NCI-H2029 treated with DMSO at 0.1 percent for 48 hours (cell line): Measurements from ENCODE around the gene CELSR2.
"Not testable (repeated sequence)": the region's sequence is repeated elsewhere in the genome, so short reads cannot be mapped to it uniquely, and the experiment has no call there.

Experiments
- DNase-seq: peaks from one replicate; lab custom pipeline; 2025; lab: John Stamatoyannopoulos, UW

CELSR2 gene, protein sequence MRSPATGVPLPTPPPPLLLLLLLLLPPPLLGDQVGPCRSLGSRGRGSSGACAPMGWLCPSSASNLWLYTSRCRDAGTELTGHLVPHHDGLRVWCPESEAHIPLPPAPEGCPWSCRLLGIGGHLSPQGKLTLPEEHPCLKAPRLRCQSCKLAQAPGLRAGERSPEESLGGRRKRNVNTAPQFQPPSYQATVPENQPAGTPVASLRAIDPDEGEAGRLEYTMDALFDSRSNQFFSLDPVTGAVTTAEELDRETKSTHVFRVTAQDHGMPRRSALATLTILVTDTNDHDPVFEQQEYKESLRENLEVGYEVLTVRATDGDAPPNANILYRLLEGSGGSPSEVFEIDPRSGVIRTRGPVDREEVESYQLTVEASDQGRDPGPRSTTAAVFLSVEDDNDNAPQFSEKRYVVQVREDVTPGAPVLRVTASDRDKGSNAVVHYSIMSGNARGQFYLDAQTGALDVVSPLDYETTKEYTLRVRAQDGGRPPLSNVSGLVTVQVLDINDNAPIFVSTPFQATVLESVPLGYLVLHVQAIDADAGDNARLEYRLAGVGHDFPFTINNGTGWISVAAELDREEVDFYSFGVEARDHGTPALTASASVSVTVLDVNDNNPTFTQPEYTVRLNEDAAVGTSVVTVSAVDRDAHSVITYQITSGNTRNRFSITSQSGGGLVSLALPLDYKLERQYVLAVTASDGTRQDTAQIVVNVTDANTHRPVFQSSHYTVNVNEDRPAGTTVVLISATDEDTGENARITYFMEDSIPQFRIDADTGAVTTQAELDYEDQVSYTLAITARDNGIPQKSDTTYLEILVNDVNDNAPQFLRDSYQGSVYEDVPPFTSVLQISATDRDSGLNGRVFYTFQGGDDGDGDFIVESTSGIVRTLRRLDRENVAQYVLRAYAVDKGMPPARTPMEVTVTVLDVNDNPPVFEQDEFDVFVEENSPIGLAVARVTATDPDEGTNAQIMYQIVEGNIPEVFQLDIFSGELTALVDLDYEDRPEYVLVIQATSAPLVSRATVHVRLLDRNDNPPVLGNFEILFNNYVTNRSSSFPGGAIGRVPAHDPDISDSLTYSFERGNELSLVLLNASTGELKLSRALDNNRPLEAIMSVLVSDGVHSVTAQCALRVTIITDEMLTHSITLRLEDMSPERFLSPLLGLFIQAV (N-terminal part only)

DNA sequence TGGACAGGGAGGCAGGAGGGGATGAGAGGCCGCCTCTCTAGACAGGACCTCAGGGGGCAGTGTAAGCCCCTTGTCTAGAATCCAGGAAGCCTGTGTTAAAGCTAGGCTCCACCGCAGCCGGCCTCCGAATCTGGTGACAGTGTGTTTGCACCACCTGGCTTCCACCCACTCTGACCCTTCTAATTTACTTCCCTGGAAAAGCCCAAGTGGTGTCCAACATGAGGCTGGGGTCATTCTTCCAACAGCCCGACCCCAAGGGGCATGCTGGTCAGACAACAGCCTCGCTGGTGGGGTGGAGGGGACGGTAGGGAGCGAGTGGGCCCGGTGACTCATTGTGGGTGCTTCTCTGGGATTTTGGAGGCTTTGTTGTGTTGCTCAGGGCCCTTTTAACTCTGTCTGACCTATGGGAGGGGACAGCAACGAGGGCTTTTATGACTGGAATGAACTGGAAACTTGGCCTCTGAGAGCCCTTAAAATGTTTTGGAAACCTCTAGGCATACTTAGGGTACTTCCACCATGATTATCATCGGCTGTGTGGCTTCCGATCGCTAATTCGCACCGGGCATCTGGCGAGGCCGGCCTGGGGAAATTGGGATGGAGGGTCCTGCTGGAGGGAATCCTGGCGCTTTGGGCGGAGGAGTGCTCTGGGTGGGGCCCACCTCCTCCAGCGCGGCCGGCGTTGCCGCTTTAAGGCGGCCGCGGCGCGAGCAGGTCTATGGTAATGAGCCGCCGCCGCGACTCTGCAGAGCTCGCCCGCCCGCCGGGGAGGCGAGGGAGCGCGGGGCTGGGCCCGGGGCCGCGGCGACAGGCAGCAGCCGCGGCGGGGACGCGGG is at the start of gene CELSR2:
TSS of gene CELSR2 (plus strand) at position 743 of the 833 bp plus-strand sequence. CDS start 541 bp downstream, outside the sequence.
- no peak for DNase-seq

DNA sequence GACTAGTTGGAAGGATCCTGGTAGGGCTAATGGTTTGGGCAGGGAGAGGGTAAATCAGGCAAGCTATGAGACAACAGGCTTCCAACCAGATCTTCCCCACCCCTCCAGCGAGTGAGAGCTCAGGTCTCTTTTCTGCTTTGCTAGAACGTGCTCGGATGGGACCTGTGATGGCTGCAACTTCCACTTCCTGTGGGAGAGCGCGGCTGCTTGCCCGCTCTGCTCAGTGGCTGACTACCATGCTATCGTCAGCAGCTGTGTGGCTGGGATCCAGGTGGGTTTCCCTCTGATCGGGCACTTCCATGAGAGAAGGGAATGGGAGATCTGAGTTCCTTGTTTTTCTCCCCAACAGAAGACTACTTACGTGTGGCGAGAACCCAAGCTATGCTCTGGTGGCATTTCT is 49.6 kb upstream of the CELSR2 start:
- DNase-seq = no peak

DNA sequence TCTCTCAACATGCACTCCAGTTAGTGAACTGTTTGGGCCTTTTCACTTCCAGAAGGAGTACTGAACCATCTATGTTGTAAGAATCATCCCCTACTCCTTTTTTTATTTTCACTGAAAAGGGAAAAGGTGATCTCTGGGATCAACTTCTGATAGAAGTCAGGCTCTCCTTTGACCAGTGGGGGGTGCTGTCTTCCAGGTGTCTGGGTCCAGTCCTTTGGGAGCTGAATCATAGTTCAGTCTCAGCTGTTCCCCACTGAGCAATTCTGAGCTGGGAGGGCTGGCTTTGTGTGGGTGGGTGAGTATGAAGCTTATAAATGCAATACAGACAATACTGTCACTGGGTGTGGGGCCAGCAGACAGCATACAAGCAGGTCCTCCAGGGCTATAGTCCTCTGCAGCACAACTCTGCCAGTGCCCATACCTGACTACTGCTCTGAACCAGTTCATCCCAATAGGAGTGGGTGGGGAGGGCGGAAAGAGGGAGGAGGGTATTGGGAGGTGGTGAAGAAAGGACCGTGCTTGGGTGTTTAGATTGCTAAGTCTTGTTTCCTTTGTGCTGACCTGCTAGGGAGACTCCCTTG is 48.1 kb upstream of the CELSR2 start:
- DNase-seq = no peak

DNA sequence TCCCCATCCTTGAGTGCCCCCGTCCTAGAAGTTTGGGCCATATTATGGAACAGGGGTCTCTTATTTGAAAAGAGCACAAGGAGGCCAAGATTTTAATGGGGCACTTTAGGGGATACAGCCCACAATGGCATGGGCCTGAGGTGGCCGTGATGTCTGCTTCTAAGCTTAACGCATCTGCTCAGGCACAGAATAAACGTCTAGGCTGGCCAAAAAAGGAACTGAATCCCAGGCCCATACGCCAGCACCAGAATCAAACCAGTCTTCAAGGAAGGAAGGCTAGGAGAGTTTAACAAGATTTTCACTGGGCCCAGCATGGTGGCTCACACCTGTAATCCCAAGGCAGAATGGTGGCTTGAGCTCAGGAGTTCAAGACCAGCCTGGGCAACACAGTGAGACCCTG is 44.9 kb upstream of the CELSR2 start:
- no peak for DNase-seq

DNA sequence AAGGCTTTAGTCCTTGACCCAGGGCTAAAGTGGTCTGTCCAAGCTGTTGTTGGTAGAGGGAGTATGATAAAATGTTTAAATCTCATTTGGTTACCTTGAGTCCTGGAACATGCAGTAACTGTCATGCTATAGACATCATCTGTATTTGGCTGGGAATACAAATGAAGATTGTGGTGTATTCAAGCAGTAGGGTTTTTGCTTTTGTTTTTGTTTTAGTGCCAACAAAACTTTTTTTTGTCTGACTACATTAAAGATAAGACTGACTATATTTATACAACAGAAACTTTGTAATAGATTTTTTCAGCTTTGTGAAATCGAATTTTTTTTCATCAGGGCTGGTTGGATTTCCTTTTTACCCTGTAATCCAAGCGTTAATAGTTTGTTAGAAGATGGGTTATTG is 43.0 kb upstream of the CELSR2 start:
- no peak for DNase-seq

DNA sequence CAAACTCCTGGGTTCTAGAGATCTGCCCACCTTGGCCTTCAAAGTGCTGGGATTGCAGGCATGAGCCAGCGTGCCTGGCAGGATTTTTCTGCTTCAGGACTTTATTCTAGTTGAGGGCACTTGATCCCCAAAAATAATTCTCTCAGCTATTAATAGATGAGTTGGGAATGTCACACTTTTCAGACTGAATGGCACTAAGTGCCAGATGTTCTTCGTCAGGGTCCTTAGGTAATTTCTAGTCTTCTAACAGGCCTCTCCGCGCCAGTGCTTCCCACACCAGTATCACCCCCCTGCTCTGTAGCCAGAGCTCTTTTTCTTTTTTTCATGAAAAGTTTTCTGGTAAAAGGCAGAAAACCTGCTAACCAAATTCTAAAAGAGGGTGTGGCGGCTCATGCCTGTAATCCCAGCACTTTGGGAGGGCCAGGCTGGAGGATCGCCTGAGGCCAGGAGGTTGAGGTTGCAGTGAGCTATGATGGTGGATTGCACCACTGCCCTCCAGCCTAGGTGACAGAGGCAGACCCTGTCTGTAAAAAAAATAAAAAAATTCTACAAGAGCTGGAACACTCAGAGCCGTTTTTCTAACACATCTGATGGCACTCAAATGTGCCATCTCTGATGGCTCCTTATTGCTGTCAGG is 41.8 kb upstream of the CELSR2 start:
- DNase-seq = no peak

DNA sequence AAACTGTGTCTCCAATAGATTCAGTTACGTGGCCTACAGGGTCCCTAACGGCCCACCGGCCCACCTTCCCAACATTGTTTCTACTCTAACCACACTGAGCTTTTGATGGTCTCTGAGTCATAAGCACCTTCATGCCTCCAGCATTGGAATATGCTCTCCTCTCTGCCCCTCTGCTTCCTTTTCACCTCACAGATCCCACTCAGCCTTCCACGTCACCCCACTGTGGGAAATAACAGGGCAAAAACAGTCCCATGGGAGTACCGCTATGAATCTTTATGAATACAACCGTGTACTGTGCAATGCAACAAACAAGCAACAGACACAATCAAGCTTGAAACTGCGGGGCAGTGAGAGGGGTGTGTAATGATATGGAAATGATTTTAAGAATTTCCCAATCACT is 40.9 kb upstream of the CELSR2 start:
- DNase-seq = no peak

DNA sequence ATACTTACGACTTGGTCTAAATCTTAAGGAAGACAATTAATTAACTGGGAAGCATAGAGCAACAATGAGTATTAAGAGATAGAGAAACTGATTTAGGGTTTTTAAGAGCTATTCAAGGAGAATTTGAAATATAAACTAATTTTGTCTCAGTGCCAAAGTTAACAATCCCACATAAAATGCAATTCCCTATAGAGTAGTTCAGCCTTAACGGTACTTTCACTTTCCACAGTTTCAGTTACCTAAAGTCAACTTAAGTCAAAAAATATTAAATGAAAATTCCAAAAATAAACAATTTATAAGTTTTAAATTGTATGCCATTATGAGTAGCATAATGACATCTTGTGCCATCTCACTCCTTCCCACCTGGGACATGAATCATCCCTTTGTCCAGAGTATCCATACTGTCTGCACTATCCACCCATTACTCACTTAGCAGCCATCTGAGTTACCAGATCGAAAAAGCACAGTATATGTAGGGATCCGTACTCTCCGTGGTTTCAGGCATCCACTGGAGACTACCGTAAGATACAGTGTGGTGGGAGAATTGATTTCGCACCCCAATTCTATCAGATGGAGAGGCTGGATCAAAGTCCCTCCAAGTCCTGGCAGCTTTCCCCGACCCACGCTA is 40.4 kb upstream of the CELSR2 start:
- no peak for DNase-seq

DNA sequence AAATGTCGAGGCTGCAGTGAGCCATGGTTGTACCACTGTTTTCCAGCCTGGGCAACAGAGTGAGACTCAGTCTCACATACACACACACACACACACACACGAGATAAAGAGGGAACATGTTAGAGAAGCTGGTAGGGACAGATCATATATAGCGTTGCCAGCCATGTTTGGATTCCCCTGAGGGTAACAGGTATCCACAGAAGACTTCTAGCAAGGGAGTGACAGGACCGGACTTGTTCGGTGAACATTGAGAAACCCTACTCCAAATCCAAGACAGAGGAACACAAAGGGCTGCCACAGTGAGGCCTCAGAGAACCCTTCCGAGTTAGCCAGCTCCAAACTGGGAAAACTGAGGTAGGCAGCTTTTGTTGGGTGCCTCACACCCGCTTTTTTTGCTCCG is 39.3 kb upstream of the CELSR2 start:
- no peak for DNase-seq

DNA sequence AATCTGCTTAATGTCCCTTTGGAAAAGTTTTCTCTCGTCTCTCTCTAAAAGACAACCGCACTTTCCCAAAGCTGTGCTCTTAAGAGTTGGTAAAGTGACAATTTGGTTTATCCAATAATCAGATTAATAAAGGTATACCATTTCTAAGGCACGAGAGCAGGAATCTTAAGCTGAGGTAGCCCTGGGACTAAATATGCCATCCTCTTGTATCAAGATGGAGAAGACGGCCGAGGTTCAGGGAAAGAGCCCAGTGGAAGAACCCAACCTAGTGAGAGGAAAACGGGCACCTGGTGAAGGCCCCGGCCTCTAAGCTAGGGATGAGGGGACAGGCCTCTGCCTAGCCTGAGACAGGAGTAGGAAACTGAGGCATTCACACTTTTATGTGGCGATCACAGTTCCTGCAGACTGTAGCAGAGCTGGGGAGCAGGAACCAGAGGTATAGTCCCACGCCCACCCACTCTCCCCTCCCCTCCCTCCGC is 36.0 kb upstream of the CELSR2 start:
- DNase-seq = no peak

DNA sequence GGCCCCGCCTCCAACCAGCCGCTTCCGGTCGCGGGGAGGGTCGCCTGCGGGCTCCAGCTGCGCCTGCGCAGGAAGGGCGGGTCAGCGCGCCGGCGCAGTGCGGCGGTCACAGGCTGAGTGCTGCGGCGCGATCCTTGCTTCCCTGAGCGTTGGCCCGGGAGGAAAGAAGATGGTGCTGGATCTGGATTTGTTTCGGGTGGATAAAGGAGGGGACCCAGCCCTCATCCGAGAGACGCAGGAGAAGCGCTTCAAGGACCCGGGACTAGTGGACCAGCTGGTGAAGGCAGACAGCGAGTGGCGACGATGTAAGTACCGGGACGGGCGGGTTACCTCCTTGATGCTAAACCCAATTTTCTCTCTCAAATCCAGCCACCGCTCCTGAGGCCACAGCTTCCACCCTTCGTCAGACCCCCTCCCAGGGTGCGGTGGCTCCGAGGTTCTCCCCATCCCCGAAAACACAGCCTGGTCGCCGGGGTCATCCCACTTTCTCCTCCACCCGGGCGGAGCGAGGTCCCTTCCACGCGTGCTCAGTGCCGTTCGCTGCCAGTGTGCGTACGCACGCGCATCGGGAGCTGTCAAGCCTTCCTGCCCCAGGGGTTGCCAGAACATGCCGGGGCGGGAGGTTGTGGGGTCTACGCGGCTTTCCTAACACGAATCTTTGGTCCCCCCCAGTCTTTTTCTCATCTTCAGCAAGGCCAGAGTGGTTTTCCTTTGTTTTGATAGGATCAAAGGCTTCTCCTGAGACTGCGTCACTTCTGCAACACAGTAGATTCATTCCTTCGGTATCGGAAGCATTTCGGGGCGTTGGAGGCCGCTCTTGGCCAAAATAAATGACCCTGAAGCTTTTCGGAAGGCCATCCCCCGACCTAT is 35.3 kb upstream of the CELSR2 start, which contains the start of gene SARS1:
TSS of gene SARS1 (plus strand) at position 95 of the 870 bp plus-strand sequence. CDS start at position 170, 75 bp downstream.
- DNase-seq = peak; percentile 58

DNA sequence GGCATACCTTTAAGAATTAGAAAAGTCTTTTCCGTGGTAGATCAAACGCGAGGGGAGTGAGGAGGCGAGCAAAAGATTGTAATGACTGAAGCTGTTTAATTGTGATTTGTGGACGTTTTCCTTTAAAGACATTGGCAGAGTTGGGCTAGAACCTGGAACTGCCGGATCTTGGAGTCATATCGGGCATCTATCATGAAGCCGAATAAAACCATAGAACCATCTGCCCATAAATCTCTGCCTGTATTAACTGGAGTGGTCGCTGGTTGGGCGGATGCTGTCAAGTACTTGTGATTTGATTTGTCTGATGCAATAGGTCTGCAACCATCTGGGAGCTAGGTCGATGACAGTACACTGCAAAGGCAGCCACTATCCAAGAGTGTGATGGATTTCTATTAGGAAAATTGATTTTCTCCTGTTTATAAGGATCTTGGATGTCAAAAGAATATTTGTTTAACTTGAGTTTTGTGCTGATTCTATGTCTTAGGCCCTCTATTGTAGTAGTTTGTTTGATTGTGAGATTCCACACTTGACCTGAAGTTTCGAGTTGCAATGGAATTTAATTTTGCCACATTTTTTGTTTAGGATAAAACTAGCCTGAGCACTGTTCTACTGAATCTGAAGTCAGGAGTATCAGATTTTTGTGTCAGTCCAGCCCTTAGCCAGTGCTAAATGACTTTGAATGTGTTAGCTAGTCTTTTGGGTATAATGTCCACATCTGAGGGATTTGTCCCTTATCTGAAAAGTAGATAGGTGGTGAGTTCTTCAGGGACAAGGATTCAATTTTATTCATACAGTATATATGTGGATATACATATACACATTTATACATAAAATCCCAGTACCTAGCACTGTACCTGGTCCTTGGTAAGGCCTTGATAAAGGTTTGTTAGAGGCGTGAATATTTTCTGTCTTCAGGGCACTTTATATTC is 34.4 kb upstream of the CELSR2 start:
- DNase-seq = peak; percentile 45

DNA sequence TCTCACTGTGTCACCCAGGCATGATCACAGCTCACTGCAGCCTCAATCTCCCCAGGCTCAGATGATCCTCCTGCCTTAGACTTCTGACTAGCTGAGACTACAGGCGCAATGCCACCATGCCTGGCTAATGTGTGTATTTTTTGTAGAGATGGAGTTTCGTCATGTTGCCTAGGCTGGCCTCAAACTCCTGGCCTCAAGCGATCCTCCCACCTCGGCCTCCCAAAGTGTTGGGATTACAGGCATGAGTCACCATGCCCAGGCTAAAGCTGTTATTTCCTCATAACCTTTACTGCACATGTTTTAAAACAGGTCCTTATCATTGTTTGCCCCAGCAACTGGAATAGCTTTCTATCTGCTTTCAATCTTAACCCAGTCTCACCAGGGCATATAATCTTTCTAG is 32.7 kb upstream of the CELSR2 start:
- DNase-seq = no peak

DNA sequence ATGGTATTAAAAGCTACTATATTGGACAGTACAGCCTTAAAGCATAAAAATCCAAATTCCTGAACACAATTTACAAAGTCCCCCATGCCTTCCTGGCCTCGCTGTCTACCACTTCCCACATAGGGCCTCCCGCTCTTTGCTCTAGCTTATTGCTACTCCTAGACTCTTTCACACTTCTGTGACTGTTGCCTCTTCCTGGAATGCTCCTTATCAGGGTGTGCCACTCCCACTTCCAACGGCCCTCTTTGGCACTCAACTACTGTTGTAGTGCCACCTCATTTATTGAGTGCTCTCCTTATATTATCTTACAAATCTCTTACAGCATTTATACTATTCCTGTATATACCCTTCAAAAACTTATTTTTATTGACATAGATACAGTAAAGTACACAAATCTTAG is 30.8 kb upstream of the CELSR2 start:
- DNase-seq = no peak

DNA sequence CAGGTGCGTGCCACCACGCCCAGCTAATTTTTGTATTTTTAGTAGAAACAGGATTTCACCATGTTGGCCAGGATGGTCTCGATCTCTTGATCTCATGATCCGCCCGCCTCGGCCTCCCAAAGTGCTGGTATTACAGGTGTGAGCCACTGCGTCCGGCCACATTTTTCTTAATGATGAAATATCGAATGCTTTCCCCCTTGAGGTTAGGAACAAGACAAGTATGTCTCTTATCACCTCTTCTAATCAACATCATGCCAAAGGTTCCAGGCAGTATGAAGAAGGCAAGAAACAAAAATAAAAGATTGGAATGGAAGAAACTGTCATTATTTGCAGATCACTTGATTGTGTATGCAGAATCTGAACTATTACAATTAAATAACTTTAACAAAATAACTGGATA is 28.1 kb upstream of the CELSR2 start:
- not testable (repeated sequence) for DNase-seq

DNA sequence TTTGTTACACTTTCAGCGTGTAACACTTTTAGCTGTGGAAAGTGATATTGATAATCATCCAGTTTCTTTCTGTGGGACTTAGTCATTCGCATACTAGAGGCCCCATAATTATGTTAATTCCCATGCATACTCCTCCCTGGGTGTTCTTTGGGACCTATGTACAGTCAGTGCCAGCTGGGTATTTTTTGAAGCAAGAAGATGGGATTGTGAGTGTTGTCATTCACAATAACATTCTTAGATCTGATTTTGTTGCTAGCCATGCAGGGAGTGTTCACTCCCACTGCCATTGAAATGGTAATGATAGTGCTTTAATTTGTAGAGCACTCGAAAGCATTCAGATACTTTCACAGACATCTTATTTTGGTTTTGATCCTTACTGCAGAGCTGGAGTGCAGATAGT is 24.0 kb upstream of the CELSR2 start:
- DNase-seq = no peak

DNA sequence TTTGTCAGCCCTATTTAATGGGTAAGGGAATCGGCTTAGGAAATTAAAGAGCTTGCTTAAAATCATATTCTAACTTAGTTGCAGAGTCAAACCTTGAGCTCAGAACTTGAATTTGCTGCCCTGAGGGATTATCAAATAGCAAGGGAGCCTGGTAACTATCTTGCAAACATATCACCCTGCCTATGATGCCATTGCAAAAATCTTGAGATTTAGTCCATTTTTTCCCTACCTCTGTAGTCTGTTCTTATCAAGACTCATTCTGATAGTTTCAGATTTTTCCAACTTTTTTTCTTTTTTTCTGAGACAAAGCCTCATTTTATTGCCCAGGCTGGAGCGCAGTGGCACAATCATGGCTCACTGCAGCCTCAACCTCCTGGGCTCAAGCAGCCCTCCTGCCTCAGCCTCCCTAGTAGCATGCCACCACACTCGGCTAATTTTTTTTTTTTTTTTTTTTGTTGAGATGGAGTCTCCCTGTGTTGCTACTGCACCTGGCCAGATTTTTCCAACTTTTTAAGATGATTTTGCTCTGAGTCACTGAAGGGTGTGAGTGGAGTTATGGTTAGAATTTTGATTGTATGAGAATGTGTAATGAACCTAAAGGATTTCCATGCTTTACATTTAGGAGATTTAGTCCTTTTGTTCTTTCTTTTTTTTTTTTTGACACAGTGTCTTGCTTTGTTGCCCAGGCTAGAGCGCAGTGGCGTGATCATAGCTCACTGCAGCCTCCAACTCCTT is 23.5 kb upstream of the CELSR2 start:
- no peak for DNase-seq
